Glomerular endothelial cell (primary cell): ENCODE data around the gene KCNAB2. TPM values are rescaled to one million over a fixed set of nuclear protein-coding genes. Genes with fewer than 3 reads are reported as not detected.

ENCODE experiments used
- DNase-seq: peaks from one replicate; pipeline ENCODE4 v3.0.0-alpha.2; 2011; ENCODE audit warnings: low read depth, low spot score; ENCODE audit errors: extremely low read depth
- total RNA-seq: library from RNA; depleted of rRNA; stranded (reverse); fragments of >200 nt; gene quantifications from 2 replicates; pipeline ENCODE4 v1.2.3, GENCODE V29; 2015

The KCNAB2 gene
- total RNA-seq, 1 donor from 2014 or later: 4.8 TPM

DNA sequence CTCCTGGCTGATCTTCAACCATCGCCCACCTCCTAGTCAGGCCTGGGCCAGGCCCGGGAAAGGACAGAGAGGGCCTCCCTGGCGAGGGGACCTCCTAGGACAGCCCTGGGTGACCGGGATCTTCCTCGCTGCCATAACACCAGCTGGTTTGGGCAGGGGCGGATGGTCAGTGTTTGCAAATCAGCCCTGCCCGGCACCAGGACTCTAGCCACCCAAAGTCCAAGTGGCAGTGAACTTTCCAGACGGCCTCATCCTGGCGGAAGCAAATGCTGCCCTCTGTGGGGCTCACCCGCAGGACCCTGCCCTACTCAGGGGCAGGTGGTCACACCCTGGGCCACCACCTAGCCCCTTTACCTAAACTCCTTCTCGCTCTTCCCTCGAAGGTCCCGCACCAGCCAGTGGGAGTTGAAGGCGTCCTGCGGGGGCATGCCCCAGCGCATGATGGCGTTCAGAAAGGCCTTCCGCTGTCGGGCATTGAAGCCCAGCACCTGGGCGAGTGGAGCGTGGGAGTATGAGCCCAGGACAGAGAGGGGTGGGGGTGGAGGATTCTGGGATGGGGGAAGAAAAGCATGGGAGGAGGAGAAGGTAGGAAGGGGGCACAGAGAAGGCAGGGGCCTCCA is 79.2 kb downstream of the KCNAB2 start:
- DNase-seq: no peak

DNA sequence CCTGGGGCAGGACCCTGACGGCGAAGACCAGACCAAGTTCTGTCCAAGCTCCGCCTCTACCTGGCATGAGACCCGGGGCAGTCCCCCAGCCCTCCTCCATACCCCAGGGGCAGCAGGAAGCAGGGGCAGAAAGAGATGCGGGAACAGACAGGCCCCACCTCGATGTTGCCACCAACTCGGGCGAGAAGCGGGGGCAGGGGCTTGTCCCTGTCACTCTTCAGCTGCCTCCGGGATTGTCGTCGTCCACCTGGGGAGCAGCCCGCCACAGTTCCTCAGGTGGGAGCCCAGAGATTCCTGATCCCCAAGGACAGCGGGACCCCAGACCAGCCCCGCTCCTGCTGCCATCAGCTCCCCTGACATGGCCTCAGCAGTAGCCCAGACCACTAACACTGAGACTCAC is 79.7 kb downstream of the KCNAB2 start:
- DNase-seq: no peak

DNA sequence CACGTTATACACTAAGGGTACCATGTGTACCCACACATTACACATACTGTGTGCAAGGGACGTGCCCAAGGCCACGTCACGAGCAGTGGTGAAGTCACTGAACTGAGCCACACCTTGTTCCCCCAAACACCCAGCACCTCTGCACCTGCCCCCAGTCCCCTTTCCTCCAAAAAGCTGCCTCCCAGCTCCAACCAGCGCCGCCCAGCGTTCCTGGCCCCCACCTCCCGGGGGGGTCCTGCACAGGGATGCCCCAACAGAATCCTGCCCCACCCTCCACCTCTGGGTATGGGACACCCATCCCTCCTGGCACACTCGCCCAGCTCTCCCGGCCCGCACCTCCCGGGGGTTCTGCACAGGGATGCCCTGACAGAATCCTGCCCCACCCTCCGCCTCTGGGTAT is 80.3 kb downstream of the KCNAB2 start:
- DNase-seq: no peak

DNA sequence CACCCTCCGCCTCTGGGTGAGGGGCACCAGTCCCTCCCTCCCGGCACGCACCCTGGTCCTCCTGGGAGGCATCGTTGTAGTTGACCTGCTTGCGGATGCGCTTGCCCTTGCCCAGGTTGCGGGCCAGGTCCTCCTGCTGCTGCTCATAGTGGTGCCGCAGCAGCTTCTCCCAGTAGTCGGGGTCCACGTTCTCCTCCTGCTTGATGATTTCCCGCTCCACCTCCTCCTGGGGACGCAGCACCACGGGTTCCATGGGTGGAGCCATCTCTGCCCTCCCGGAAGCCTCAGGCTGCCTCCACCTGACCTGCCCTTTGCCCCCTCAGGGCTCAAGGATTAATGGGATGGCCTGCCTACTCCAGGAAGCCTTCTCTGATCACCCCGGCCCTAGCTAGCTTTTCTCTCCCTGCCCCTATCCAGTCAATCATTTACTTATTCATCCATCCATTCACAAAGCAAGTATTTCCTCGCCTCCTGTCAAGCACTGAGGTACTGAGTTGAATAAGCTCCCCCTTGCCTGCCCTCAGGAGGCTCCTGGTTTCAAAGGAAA is 80.9 kb downstream of the KCNAB2 start:
- DNase-seq: no peak

DNA sequence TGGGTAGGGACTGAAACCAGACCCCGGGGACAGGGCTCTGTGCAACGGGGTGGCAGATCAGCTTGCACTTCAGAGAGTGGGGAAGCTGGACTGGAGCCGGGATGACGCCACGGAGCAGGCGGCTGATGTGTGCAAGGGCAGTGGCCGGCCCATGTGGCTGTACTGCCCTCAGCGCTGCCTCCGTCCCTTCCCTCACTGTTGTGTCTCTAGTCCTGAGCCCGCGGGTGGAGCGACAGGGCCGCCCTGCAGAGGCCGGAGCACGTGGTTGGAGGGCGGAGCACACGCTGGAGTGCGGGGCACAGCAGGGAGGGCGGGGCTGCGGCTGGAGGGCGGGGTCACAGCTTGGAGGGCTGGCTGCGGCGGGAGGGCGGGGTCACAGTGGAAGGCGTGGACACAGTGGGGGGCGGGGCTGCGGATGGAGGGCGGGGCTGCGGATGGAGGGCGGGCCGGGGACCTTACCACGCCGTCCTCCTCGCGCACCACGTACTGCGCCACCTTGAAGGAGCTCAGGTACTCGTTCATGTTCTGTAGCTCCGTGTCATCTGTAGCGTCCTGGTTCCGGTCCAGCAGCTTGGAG is 82.0 kb downstream of the KCNAB2 start:
- no peak for DNase-seq

DNA sequence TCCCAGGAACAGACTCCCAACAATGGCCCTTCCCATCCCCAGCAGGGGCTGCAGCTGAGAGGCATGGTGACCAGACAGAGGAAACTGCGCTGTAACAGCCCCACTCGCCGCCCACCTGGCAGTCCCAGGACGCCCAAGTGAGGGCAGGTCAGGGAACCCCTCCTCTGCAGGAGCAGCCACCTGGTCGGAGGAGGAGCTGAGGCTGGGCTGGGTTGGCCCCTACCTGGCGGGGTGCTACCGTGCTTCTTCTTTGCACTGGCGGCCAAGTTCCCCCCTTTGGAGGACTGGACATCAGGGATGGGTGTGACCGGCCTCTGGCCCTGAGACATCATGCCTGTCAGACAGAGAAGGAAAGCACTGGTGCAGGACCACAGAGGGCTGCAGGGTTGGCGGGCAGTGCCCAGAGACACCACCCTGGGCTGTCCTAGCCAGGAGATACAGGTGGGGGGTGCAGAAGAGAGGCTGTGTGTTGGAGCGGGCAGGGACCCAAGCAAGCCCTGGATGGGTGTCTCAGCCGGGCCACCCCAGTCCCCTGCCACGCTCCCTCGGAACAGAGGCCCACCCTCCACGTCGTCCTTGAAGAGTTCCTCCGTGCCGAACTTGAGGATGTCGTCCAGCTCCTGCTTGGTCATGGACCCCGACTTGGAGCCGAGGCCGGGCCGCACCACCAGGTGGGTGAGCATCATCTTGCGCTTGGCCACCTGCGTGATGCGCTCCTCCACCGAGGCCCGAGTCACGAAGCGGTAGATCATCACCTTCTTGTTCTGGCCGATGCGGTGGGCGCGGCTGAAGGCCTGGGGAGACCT is 82.8 kb downstream of the KCNAB2 start:
- DNase-seq: no peak

DNA sequence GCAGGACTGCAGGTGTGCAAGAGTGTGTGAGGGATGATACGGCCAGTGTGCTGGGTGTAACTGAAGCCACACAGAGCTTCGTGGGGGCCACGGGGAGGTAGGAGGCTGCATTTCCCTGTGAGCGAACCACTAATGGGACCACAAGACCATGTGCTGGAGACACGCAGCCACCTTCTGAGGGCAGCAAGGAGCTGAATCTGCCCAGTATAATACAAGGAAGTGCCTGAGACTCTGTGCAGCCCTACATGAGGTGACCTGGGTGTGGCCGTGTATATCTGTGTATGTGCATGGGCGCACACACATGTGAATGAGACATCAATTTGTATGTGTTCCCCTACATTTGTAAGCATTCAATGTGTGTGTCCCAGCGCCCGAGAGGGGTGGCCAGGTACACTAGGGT is 83.6 kb downstream of the KCNAB2 start:
- no peak for DNase-seq

DNA sequence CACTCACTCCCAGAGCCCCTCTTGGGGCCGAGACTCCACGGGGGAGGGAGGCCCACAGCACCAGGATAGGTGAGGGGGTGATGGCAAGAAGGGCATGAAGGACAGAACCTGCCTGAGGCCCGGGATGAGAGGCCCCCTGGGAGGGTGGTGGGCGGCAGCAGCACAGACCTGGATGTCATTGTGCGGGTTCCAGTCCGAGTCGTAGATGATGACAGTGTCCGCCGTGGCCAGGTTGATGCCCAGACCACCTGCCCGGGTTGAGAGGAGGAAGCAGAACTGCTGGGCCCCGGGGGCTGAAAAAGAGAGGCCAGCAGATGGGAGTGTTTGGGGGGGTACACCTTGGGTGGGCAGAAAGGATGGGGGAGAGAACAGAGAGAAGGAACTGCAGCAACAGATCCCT is 84.3 kb downstream of the KCNAB2 start:
- DNase-seq: no peak

DNA sequence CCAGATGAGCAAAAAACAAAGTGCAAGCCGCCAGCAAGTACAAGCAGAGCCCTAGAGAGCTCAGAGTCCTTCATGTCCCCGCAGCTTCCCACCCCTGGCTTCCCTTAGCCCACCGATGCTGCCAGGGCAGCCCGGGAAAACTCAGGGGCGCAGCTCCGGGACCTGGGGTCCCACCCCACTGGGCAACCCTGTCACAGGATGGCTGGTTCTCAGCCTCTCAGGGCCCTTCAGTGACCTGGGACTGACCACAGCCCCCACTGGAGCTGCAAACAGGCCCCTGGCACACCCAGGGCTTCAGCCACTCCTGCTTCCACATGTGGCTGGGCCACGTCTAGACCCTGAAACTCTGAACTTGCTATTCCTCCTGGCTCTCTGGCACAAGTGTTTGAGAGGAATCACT is 84.9 kb downstream of the KCNAB2 start:
- DNase-seq: no peak

DNA sequence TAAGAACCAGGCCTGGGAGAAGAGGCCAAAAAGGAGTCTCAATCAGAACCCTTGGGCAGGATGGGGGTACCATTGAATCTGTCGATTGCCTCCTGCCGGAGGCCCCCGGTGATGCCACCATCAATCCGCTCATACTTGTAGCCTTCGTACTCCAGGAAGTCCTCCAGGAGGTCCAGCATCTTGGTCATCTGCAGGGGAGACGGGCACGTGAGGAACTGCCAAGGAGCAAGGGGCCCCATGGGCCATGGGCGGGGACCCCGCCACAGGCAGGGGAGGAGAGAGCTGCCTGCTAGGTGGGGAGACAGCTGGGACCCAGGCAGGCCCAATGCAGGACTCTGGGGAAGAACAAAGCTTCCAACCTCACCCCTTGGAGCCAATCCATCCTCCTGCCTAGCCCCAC is 85.9 kb downstream of the KCNAB2 start:
- DNase-seq: no peak

DNA sequence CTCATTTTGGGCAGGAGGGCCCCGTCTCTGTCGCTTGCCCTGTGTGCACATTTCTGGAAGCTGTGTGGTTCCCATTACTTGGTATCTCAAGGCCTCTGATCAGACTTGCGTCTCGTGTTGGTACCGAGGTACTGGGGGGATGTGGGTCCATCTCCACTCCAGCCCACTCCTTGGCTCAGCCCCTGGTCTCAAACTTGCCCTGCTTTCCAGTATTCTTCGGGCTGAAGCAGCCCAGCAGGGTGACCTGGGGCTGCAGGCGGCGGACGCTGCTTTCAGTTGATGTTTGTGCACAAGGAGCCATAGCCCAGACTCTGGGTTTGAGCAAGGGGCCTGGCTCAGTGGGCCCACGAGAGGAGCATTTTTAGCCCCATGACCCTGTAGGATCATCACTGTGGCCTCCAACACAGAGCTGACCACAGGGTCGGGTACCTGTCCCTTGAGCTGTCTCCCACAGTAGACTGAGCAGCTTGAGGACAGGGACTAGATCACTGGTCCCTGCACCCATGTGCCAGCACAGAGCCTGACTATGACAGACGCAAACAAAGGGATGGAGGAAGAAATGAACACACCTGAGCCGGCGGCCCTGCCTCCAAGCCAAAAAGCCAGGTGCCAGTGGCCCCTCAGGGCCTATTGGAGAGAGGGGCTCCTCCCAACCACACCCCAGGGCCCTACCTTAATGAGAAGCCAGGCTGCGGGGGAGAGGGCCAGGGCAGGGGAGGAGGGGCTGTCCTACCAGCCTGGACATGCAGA is 87.6 kb downstream of the KCNAB2 start:
- no peak for DNase-seq

DNA sequence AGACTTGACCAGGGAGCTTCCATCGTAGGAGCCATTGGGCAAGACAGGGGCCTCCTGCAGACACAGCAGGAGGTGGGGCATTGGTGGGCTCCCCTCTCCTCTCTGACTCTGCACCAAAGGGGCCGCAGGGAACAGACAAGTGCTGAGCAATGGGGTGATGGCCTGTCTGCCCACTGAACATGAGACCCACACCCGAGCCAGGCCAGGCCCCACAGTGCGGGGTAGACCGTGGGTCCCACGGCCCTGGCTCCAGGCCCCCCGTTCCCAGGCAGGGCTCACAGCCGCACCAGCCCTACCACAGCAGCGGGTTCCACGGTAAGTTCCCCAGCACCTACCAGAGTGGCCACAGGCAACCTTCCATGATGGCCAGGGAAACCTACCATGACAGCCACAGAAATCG is 88.5 kb downstream of the KCNAB2 start:
- DNase-seq: no peak

DNA sequence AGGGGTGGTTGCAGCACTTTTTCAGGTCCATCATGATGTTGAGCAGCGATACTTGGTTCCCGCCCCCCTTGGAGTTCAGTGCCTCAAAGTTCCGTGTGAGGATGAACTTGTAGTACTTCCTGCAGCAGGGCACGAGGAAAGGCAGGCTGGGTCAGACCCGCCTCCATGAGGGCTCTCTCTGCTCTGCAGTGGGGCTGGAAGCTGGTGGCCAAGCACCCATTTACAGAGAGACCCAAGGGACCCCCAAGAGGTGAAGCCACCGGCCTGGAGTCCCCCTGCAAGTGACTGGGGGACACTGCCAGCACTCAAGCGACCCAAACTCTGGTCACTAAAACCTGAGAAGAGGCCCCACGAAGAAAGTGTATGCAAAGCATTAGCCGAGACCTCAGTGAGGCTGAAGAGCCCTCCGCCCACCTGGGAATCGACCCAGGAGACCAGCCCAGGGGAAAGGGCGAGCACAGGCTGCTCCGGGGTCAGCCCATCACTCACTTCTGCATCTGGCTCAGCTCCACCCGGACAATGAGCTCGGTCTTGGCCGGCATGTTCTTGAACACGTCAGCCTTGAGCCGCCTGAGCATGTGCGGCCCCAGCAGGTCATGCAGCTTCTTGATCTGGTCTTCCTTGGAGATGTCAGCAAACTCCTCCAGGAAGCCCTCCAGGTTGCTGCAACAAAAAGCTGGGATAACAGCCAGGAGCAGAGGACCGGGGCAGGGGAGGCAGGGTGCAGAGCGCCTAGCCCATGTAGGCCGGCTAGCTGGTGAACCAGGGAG is 89.2 kb downstream of the KCNAB2 start:
- no peak for DNase-seq

DNA sequence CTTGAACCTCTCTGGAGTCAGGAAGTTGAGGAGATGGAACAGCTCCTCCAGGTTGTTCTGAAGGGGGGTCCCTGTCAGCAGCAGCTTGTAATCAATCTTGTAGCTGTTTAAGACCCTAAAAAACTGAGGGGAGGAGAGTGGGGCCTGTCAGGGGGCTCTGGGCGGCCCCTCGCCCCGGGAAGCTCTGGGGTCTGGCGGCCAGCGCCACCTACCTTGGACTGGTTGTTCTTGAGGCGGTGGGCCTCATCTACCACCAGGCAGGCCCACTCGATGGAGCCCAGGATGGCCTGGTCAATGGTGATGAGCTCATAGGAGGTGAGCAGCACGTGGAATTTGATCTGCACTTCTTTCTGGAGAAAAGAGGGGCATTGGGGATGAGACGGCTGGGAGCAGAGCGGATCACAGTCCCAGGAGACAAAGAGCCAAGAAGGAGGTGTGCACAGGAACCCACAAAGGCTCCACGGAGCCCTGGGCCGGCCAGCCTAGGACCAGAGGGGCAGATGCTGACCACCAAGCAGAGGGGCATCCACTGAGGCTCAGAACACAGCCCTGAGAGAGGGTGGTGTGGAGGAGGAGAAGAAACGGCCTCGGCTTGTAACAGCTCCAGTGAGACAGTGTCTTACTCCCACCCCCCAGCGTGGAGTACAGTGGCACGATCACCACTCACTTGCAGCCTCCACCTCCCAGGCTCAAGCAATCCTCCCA is 91.0 kb downstream of the KCNAB2 start:
- no peak for DNase-seq

DNA sequence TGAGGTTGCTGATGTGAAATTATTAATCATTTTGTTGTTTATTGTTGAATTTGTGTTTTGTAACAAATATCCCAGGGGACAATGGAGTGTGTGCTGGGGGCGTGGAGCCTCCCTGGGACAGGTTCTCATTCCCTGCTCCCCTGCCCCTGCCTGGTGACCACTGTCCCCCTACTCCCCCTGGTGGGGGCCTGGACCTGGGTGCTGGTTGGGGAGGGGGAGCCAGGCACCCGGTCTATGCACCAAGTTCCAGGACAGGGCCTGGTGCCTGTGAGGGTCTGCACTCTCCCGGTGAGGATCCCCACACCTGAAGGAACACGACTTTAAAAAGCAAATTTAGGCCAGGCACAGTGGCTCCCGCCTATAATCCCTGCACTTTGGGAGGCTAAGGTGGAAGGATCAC is 92.1 kb downstream of the KCNAB2 start:
- no peak for DNase-seq

DNA sequence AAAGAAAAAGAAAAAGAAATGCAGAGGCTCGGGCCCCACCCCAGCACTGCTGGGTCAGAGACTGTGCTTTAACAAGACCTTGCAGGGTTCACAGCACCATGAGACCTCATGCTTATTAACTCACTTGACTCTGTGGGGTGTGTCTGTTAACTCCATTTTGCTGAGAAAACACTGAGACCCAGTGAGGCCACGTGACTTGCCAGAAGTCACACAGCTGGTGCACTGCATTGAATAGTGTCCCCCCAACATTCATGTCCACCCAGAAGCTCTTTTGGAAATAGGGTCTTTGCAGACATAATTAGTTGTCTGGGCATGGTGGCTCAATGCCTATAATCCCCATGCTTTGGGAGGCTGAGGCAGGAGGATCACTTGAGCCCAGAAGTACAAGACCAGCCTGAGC is 94.7 kb downstream of the KCNAB2 start:
- DNase-seq: no peak

DNA sequence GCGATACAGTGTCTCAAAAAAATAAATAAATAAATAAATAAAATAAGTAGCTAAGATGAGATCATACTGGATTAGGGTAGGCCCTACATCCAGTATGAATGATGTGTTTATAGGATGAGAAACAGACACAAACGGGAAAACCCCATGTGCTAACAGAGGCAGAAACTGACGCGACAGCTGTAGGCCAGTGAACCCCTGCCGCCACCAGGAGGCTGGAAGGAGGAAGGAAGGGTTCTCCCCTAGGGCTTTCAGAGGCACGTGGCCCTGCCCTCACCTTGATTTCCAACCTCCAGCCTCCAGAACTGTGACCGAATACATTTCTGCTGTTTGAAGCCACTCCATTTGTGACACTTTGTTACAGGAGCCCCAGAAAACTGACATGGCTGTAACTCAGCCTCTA is 95.9 kb downstream of the KCNAB2 start:
- no peak for DNase-seq

DNA sequence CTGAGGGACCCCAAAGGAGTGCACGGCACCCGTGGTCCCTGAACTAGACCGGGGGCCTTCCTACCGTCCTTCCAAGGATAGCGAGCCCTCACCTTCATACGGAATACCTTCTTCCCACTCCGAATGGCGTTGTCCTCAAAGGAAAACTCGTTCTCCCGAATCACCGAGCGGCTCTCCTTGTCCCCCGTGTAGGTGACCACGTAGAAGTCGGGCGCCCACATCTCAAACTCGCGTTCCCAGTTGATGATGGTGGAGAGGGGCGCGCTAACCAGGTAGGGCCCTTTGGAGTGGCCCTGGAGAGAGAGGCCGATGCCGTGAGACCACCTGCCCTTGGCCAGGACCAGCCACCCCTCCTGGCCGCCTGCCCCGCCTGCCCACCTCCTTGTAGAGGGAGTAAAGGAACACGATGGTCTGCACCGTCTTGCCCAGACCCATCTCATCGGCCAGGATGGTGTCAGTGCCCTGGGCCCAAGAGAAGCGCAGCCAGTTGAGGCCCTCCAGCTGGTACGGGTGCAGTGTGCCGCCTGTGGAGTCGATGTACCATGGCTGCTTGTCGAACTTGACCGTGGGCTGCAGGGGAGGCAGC is 96.4 kb downstream of the KCNAB2 start:
- no peak for DNase-seq

DNA sequence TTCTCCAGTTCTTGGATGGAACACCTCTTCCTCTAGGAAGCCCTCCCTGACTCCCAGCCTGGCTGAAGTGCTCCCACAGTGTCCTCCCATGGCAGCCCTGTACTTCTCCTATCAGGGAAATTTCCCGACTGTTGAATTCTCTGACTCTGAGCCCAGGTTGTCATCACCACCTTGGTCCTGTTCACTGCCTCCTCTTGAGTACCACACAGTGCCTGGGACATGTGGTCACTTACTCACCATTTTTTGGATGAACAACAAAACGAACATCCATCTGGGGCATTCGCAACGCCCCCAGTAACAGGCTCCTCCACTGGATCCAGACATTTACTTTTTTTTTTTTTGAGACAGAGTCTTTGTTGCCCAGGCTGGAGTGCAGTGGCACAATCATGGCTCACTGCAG is 97.0 kb downstream of the KCNAB2 start:
- no peak for DNase-seq

DNA sequence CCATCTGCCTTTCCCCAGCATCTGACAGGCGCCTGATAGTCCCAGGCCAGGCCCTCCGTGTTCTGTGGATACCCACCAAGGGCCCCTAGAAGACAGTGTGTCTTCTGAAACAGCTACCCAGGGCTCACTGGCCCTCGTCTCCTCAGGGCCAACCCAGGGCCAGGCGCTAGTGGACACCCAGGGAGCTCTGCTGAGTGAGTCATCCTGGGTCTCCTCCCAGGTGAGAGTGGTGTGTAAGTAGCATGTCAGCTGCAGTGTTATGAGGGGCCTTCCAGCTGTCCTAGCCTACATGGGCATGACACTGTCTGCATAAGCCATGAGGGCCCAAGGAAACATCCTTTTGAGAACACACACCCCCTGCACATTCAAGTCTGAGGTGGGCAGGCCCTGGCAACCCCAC is 97.7 kb downstream of the KCNAB2 start:
- no peak for DNase-seq
